Activated B cell treated with CpG ODN at 0.5 μM for 24 hours (primary cell): ENCODE results near the gene LIPE. TPM values are rescaled to one million over a fixed set of nuclear protein-coding genes. Genes with fewer than 3 reads are reported as not detected.

Experiments used
- ATAC-seq: fragments of 200-7000 bp; cut with Tn5 transposase; one replicate; pipeline ENCODE4 v1.10.0; 2021; ENCODE audit warnings: low read depth, mild to moderate bottlenecking, moderate library complexity
- CTCF ChIA-PET: fragments of 350-600 bp; sonication (Branson Sonifier 250); formaldehyde crosslinking; loops from one replicate; lab custom pipeline; 2021; ENCODE audit warnings: antibody characterized with exemption; lab: Charles Lee
- POLR2A ChIA-PET: fragments of 350-600 bp; sonication (Branson Sonifier 250); formaldehyde crosslinking; loops from one replicate; lab custom pipeline; 2021; ENCODE audit warnings: antibody characterized with exemption; lab: Charles Lee
- DNase-seq: peaks from one replicate; pipeline ENCODE4 v3.0.0; 2022
- H3K27ac Mint-ChIP-seq: one replicate; pipeline ENCODE4 v1.8.0; 2020; ENCODE audit warnings: mixed read lengths
- H3K27me3 Mint-ChIP-seq: one replicate; pipeline ENCODE4 v1.8.0; 2021; ENCODE audit warnings: mixed read lengths
- H3K36me3 Mint-ChIP-seq: one replicate; pipeline ENCODE4 v1.8.0; 2021; ENCODE audit warnings: low read depth, mixed read lengths
- H3K4me1 Mint-ChIP-seq: one replicate; pipeline ENCODE4 v1.8.0; 2021; ENCODE audit warnings: mixed read lengths
- H3K4me3 Mint-ChIP-seq: one replicate; pipeline ENCODE4 v1.8.0; 2020; ENCODE audit warnings: mild to moderate bottlenecking, mixed read lengths
- H3K9me3 Mint-ChIP-seq: one replicate; pipeline ENCODE4 v1.8.0; 2020; ENCODE audit warnings: mixed read lengths
- intact Hi-C: fragments of 100-400 bp; cut with micrococcal nuclease; formaldehyde crosslinking; loops from one replicate; pipeline ENCODE4 v1.15.1; 2024
- total RNA-seq: library from RNA; stranded (reverse); gene quantifications from 2 replicates; pipeline ENCODE4 v1.2.3, GENCODE V29; 2022
- TF ChIP-seq, protein P1 (sequence below): fragments of 200-600 bp; IDR thresholded peaks from one replicate; pipeline ENCODE4 v1.8.0; 2022; ENCODE audit warnings: antibody characterized with exemption, mild to moderate bottlenecking

Gene LIPE
- total RNA-seq, 1 donor from 2014 or later = 37.2 TPM

DNA sequence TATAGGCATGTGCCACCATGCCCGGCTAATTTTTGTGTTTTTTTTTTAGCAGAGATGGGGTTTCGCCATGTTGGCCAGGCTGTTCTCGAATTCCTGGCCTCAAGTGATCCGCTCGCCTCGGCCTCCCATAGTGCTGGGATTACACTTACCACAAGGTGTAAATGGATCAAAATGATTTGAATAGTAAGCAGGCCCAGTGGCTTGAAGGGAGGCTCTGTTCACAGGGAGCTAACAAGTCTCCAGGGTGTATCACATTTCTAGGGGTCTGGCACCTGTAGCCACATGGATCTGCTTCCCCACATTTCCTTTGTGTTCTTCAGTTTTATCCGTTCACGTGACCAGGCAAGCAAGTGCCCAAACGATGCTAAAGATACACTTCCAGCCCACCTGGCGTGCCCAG, 23.6 kb downstream of the LIPE start:
- no peak overlapping the region for H3K27ac Mint-ChIP-seq
- H3K27me3 Mint-ChIP-seq = no peaks in the 10 kb centered on the region
- CTCF ChIA-PET = no interaction called here
- intact Hi-C loops = no loop called here
- ATAC-seq (no peak), DNase-seq (no peak)
- peaks cover 31% of the 10 kb centered on the region for H3K4me1 Mint-ChIP-seq
- POLR2A ChIA-PET = interaction anchor here (0.7 kb wide), 1 partner anchor 459 kb away, joined by 3 read pairs; no protein-coding TSS in a partner anchor
- H3K9me3 Mint-ChIP-seq = no peaks in the 10 kb centered on the region
- TF ChIP-seq, protein P1, sequence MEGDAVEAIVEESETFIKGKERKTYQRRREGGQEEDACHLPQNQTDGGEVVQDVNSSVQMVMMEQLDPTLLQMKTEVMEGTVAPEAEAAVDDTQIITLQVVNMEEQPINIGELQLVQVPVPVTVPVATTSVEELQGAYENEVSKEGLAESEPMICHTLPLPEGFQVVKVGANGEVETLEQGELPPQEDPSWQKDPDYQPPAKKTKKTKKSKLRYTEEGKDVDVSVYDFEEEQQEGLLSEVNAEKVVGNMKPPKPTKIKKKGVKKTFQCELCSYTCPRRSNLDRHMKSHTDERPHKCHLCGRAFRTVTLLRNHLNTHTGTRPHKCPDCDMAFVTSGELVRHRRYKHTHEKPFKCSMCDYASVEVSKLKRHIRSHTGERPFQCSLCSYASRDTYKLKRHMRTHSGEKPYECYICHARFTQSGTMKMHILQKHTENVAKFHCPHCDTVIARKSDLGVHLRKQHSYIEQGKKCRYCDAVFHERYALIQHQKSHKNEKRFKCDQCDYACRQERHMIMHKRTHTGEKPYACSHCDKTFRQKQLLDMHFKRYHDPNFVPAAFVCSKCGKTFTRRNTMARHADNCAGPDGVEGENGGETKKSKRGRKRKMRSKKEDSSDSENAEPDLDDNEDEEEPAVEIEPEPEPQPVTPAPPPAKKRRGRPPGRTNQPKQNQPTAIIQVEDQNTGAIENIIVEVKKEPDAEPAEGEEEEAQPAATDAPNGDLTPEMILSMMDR = no peak
- no peak overlapping the region for H3K4me3 Mint-ChIP-seq
- peaks cover 38% of the 10 kb centered on the region for H3K36me3 Mint-ChIP-seq

DNA sequence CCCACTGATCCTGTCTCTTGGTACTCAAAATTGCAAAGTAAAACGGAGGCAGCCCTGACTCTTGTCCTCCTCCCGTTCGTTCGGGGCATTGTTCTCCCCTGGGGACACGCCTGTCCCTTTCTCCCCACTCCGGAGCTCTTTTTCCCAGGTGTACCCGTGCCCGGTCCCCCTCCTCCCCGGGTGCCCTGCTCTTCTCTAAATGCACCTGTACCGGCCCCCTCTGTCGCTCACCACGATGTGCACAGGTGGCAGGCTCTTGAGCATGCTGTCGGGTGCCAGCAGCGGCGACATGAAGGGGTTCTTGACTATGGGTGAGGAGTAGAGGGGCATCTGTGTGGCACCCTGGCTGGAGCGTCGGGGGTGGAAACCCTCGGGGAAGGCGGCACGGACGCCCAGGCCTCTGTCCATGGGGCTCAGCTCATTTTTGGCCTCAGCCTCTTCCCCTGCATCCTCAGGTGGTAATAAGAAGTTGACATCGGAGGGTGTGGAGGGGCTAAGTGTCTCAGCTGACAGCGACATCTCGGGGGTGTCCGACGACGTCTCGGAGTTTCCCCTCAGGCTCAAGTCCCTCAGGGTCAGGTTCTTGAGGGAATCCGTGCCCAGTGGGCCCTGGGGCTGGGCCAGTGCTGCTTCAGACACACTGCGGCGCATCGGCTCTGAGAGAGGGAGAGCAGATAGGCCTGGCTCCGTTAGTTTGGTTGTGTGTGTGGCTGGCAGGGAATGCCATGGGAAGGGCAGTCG, 24.6 kb downstream of the LIPE start:
- Mint-ChIP-seq H3K27me3 (no peaks in the 10 kb centered on the region), H3K4me3 (peak overlapping the region; percentile 80), H3K36me3 (peaks cover 28% of the 10 kb centered on the region), H3K27ac (no peak overlapping the region), H3K4me1 (peaks cover 37% of the 10 kb centered on the region), H3K9me3 (no peaks in the 10 kb centered on the region)
- intact Hi-C loops = no loop called here
- CTCF ChIA-PET = interaction anchor here (0.6 kb wide), 1 partner anchor 300 kb away, joined by 3 read pairs; no protein-coding TSS in a partner anchor
- ATAC-seq (no peak), DNase-seq (no peak)
- POLR2A ChIA-PET = interaction anchor here (0.6 to 2.1 kb wide), 5 partner anchors 21 to 258 kb away, joined by 3 to 8 read pairs (median 6); no protein-coding TSS in a partner anchor
- TF ChIP-seq, protein P1 = no peak

DNA sequence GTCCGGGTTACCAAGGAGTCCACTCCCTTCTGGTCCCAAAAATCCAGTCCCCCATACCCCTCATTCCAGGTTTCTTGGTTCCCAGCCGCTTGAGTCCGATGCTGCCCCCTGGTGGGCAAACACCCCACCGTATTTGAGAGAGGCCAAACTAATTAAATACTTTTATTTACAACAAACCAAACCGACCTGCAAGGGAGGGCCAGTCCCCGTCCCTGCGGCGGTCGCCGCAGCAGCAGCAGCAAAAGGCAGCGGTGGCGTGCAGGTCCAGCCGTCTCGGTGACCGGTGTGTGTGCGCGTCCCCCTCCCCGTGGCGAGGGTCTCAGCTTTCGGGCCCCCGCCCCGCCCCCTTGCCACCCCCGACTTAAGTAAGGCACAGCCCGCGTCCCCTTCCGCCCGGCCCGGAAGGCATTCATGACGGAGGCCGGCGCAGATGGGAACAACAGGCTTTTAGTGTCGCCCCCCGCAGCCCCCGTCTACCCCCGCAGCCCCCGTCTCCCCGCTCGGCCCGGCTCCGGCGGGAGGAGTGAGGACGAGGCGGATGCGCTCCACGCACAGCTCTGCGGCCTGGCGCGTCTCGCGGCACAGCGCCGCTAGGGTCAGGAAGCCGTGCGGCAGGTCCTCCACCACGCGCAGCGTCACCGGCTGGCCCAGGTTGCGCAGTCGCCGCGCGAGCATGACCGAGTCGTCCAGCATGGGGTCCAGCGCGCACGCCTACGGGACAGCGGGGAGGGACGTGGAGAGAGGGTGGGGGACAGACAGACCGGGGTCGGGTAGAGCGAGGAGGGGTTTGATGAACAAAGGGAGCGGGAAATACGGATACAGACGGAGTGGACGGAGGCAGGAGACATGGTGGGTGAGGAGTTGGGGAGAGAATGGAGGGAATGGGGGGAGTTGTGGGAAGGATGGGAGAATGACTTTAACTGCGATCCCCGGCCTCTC, 25.6 kb downstream of the LIPE start:
- H3K27me3 Mint-ChIP-seq = no peaks in the 10 kb centered on the region
- intact Hi-C loops = loop anchor here (1.0 kb wide), 5 partner anchors 14 to 268 kb away; partner anchors contain the start of gene MEGF8
- peak overlapping the region; percentile 80 for H3K4me3 Mint-ChIP-seq
- ATAC-seq (peak; percentile 49), DNase-seq (peak; percentile 74)
- TF ChIP-seq, protein P1 = no peak
- peaks cover 18% of the 10 kb centered on the region for H3K36me3 Mint-ChIP-seq
- H3K4me1 Mint-ChIP-seq = peaks cover 46% of the 10 kb centered on the region
- no peaks in the 10 kb centered on the region for H3K9me3 Mint-ChIP-seq
- ChIA-PET CTCF (interaction anchor here (0.6 to 2.1 kb wide), 6 partner anchors 11 to 299 kb away, joined by 3 to 6 read pairs (median 3); no protein-coding TSS in a partner anchor), POLR2A (interaction anchor here (0.5 to 2.1 kb wide), 10 partner anchors 22 to 530 kb away, joined by 3 to 8 read pairs (median 5); no protein-coding TSS in a partner anchor)
- H3K27ac Mint-ChIP-seq = peak overlapping the region; percentile 72

DNA sequence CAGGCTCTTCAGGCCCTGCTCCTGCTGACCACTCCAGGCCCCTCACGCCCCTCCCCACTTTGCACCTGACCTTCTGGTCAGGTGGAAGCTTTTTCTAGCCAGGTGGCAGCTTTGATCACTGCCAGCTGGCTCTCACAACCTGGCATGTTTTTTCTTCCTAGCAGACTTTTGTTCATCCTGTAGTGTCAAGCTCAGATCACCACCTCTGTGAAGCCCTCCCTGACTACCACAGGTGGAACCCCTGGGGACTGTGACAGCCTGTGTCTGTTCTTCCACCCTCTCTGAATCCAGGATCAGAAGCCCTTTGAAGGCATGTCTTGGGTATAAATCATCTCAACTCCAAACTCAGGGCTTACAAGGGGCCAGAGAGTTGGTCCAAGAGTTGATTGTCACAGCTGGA, 26.8 kb downstream of the LIPE start:
- DNase-seq (no peak), ATAC-seq (no peak)
- intact Hi-C loops = no loop called here
- H3K27ac Mint-ChIP-seq = no peak overlapping the region
- H3K9me3 Mint-ChIP-seq = no peaks in the 10 kb centered on the region
- no peaks in the 10 kb centered on the region for H3K27me3 Mint-ChIP-seq
- TF ChIP-seq, protein P1 = no peak
- peak overlapping the region; percentile 61 for H3K4me3 Mint-ChIP-seq
- ChIA-PET CTCF (interaction anchor here (0.8 to 2.1 kb wide), 8 partner anchors 12 to 319 kb away, joined by 3 to 6 read pairs (median 3); no protein-coding TSS in a partner anchor), POLR2A (interaction anchor here (0.6 to 2.1 kb wide), 3 partner anchors 35 to 310 kb away, joined by 3 to 6 read pairs (median 5); partner anchors contain the start of gene GSK3A)
- peaks cover 9% of the 10 kb centered on the region for H3K36me3 Mint-ChIP-seq
- H3K4me1 Mint-ChIP-seq = peaks cover 54% of the 10 kb centered on the region
